ENCODE measurements around the gene TCL1A.

The TCL1A gene

GRCh38 chr14:95696741-95697140, 17.2 kb downstream of the TCL1A start:
- no peak for DNase-seq (ENCODE audit: low spot score)
- no peak for TF ChIP-seq CTCF (IDR thresholded peaks at IDR 0.05; ENCODE audit: extremely low read depth, missing control alignments)

GRCh38 chr14:95695913-95696312, 18.0 kb downstream of the TCL1A start:
- TF ChIP-seq CTCF (IDR thresholded peaks at IDR 0.05; ENCODE audit: extremely low read depth, missing control alignments) = no peak
- no peak for DNase-seq (ENCODE audit: low spot score)

GRCh38 chr14:95695051-95695450, 18.9 kb downstream of the TCL1A start:
- DNase-seq (ENCODE audit: low spot score) = no peak
- no peak for TF ChIP-seq CTCF (IDR thresholded peaks at IDR 0.05; ENCODE audit: extremely low read depth, missing control alignments)

- DNase-seq (ENCODE audit: low spot score) = no peak
- no peak for TF ChIP-seq CTCF (IDR thresholded peaks at IDR 0.05; ENCODE audit: extremely low read depth, missing control alignments)
Observed at GRCh38 chr14:95692109-95692508, 21.8 kb downstream of the TCL1A start.

- TF ChIP-seq CTCF (IDR thresholded peaks at IDR 0.05; ENCODE audit: extremely low read depth, missing control alignments) = no peak
- no peak for DNase-seq (ENCODE audit: low spot score)
Observed at GRCh38 chr14:95691591-95691990, 22.3 kb downstream of the TCL1A start.

- no peak for TF ChIP-seq CTCF (IDR thresholded peaks at IDR 0.05; ENCODE audit: extremely low read depth, missing control alignments)
- no peak for DNase-seq (ENCODE audit: low spot score)
Observed at GRCh38 chr14:95690815-95691214, 23.1 kb downstream of the TCL1A start.

GRCh38 chr14:95689441-95689840, 24.5 kb downstream of the TCL1A start:
- TF ChIP-seq CTCF (IDR thresholded peaks at IDR 0.05; ENCODE audit: extremely low read depth, missing control alignments) = no peak
- no peak for DNase-seq (ENCODE audit: low spot score)

Measured in GM20000 (cell line).